8988T (cell line): ENCODE data around the gene GART.
"Not testable (repeated sequence)": the region's sequence is repeated elsewhere in the genome, so short reads cannot be mapped to it uniquely, and the experiment has no call there.

ENCODE experiments used
- DNase-seq: peaks from one replicate; pipeline ENCODE4 v3.0.0; 2011

The GART gene

DNA sequence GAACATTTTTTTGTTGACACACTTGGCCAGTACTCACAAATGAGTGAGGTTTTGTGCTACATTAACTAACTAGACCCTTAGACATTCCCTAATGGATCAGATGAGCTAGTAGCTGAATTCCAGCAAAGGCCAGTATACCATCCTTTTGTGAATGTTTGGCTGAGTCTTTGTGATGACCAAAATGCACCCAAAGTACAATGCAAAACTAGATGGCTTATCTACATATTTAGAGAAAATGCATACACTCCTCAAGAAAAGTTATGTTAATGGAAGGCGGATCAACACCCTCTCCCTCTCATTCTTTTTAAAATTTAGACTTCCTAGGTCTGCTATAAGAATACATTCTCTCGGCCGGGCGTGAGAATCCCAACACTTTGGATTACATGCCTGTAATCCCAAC lies 30.3 kb downstream of the GART start:
- no peak for DNase-seq

DNA sequence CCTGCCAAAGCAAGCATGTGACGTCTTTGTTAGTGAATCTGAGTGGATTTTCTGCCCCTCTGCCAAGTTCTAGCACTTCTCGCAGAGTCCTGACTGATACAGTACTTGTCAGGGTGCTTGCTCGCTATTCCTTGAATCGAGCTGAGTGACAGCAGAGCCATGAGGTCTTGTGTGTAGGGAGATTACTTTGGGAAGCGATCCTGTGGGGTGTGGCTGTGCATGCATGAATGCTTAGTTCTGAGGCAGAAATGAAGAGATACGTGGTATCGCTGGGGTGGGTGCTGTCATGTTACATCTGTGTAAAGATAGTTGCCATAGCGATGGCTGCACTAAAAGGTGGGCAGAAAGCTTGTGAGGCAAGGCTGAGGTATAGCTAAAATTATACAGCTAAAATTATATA lies 31.1 kb downstream of the GART start:
- DNase-seq, result no peak

DNA sequence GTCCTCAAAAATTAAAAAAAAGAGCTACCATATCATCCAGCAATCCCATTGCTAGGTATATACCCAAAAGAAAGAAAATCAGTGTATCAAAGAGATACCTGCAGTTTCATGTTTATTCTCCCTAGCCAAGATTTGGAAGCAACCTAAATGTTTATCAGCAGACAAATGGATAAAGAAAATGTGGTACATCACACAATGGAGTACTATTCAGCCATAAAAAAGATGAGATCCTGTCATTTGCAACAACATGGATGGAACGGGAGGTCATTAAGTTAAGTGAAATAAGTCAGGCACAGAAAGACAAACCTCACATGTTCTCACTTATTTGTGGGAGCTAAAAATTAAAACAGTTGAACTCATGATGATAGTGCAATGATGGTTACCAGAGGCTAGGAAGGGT lies 34.9 kb downstream of the GART start:
- not testable (repeated sequence) for DNase-seq

DNA sequence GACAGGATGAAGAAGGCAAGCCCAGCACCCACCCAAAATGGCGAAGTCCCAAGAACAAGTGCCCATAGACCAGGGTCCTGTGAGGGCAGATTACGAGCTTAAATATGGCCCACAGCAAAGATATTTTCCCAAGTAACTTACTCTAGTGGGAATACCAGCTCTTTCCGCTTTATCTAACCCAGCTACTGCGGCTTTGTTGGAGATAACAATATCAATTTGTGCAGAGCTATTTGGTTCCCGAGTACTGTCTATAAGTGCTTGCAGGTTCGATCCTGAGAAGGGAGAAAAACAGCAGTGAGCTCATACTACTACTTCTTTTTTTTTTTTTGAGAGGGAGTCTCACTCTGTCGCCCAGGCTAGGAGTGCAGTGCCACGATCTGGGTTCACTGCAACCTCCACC lies 36.1 kb downstream of the GART start:
- DNase-seq, result no peak

DNA sequence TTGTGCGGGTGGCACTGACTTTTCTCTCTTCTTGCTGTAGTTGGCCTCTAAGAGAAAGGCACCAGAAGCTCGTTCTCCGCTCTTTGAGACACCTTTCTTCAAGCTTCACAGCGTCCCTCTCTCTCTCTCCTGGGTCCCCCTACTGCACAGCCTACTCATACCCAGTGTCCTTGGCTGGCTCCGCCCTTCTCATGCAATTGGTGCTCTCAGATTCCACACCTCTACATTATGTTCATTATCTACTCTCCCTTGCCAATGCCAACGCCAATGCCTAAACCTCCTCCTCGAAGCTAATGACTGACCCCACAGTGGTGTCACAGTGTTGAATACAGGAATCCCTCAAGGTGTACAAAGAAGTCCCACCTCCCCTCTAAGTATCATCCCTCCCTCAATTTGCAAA lies 45.6 kb downstream of the GART start:
- no peak for DNase-seq

DNA sequence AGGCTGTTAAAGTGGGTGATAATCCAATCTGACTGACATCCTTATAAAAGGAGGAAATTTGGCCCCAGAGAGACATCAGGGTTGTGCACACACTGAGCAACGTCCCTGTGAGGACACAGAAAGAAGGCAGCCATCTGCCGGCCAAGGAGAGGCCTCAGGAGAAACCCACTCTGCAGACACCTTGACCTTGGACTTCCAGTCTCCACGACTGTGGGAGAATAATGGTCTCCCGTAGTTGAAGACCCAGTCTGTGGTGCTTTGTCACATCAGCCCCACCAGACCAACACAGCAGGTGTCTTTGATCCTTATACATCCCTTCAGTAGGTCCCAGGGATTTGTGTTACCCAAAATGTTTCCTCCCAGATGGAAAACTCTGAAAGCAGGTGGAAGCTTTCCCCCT lies 46.2 kb downstream of the GART start:
- DNase-seq, result no peak

DNA sequence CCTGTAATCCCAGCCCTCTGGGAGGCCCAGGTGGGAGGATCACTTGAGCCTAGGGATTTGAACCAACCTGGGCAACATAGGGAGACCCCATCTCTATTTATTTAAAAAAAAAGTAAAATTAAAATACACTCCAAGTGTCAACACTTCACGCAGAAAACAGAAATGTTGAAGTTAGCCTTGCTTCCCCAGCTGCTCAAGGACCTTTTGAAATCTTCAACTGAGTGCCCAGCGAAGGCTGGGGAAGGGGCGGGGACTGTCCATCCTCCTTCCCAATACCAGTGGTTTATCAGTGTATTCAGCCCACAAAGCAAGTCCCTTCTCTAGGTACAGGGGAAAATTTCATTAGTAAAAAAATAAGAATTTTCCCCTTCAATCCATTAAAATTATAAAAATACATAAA lies 48.2 kb downstream of the GART start:
- no peak for DNase-seq

DNA sequence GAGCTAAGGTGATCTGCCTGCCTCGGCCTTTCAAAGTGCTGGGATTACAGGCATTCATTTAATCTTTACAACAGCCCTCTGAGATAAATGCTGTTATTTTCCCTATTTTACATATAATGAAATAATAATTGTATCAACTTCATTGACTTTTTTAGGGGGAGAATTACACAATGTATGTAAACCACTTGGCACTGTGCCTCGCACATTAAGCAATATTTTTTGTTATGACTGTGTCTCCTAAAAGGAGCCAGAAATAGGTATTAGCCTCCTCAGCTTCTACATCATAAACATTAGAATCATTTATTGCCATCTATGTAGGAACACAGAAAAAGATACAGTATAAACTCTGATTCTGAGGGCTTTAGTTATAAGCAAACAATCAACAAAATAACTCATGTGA lies 49.3 kb downstream of the GART start:
- DNase-seq, result no peak

DNA sequence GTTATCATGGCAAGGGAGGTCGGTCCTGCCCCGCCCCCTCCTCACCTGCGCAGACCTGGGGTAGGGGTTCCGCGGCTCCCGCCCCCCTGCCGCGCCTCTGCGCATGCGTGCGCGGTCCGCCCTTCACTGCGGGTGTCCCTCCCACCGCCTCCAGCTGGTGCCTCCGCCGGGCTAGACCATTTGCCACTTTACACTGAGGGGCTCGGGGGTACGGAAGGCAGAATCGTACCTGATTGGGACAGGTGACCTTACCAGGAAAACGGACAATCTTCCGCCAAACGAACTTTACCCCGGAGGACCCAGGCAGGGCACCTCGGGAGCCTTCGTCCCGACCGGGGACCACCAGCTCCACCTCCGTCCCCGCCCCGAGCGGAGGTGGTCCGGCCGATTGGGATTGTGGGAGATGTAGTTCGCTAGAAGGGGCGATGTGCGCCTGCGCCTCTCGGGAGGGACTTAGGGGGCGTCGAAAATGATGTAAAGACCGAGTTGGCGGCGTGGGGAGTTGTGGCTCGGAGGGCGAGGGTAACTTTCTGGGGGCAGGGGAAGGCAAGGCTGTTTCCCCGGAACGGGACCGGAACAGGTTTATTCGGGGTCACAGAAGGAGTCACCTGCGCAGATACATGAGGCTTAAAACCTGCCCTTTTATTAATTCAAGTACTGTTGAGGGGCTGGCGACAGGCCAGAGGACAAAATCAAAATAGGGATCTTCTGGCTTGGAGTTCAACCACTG lies 50.4 kb downstream of the GART start, which contains the start of gene DNAJC28:
Gene DNAJC28 (minus strand): TSS at position 344 of the 730 bp plus-strand sequence. CDS start 2,323 bp downstream, outside the sequence.
- DNase-seq, result peak; percentile 61

DNA sequence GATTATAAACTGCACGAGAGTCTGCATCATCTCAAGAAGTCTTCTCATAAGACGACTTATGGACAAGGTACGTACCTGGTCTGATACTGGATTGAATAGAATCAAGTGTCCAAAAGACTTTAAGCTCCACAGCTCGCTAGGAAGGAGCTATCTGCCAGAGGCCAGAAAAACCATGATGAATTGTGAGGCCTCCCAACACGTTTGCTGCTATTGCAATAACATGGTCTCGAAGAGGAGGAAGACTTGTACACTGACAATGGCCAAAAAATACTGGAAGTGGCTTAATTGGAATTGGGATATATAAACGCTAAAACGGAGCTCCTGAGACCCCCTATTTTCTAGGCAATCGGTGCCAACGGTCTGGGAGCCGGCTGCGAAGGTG lies 50.9 kb downstream of the GART start:
- no peak for DNase-seq

DNA sequence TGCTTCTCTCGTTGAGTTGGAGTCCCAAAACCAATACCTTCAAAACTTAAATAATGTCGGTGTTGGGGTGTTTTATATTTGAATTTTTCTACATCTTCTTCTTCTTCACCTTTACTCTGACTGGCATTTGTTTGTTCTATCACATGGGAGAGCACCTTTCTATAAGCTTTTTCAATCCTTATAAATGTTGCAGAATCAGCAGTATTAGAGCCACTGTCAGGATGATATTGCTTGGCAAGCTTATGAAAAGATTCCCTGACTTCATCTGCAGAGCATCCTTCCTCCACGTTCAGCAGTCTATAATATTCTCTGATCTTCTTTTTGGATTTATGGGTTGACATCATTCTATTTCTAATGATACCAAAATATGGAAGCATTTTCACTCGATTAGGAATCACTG lies 53.0 kb downstream of the GART start:
- DNase-seq, result no peak

DNA sequence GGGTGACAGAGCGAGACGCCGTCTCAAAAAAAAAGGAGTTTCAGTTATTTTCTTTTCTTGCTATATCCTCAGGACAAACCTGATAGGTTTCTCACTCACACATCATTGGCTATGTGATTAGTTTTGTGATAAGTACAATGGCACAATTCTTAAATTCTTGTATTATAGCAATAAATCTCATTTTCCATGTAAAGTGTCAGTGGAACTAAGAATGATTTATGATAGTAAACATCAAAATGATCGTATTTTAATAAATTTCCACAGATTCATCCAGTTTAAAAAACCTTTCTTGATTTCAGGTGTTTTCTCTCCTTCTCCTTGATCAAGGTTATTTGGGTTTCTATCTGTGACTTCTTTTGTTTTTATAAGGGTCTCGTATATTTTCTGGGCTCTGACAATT lies 53.9 kb downstream of the GART start:
- no peak for DNase-seq

DNA sequence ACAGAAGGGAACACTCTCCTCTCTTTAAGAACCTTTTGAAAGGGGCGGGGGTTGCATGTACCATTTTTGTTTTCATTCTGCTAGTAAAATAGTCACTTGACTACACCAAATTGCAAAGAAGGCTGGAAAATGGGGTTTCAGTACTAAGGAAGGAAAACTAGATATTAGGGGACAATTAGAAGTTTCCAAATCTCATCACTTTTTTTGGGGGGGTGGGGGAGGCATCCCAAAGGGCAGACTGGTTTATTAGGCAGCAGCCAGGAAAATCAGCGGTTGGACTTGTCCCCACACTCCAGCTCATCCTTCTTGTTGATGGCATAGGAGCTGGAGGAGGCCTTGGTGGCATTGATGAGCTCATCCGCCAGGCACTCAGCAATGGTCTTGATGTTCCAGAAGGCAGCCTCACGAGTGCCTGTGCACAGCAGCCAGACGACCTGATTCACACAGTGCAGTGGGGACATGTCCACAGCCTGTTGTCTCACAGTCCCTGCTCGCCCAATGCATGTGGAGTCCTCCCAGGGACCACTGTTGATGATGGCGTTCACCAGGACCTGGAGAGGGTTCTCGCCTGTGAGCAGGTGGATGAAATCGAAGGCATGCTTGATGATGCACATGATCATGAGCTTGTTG lies 60.5 kb downstream of the GART start:
- no peak for DNase-seq

DNA sequence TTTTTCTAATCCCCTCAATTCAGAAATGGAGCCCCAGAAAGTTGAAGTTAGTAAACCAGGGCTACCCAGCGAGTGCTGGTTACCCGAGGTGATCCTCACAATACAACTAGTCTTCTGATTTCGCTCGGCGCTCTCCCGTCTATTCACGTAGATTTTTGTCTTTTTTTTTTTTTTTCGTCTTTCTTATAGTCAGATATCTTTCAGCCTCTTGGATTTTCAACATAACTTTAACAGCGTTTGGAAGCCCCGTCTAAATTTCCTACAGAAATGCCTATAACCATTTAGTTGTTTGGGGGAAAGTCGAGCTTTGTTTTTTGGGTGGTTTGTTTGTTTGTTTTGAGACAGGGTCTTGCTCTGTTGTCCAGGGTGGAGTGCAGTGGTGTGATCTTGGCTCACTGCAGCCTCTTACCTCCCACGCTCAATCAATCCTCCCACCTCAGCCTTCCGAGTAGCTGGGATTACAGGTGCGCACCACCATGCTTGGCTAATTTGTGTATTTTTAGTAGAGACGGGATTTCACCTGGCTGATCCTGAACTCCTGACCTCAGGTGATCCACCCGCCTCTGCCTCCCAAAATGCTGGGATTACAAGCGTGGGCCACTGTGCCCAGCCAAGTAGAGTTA lies 61.3 kb downstream of the GART start:
- no peak for DNase-seq

DNA sequence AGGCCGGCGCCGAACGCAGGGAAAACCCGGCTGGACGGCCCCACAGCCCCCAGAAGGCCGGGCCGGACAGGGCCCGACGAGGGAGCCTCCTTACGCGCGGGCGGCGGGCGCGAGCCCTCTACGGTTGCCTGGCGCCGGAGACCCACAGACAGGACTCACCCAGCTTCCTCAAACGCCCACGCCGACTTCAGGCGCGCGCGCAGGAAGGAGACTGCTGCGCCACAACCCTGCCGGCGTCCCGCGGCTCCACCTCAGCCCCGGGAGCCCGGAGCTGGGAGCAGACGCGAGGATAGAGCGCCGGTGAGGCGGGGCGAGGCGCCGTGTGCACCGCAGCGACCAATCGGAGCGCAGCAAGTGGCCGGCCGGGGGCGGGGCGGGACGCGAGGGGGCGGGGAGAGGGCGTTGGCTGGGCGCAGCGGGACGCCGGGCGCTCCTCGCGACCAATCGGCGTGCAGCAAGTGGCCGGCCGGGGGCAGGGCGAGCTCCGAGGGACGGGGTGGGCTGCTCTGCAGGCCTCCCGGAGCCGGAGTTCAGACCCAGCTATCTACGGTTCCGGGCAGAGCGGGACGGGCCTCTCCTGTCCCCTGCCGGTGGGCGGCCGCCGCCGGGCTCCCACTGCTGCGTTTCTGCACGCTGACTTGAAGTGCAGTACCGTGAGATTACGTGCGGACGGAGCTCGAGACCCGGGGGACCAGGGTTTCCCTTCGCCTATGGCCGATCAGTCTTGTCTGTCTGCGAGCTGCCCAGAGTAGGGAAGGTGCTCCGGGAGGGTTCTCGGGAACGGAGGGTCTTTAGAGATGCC lies 62.0 kb downstream of the GART start, which contains the start of gene TMEM50B:
Gene TMEM50B (minus strand): TSS at position 296 of the 802 bp plus-strand sequence. CDS start 11,089 bp downstream, outside the sequence.
- peak; percentile 67 for DNase-seq

DNA sequence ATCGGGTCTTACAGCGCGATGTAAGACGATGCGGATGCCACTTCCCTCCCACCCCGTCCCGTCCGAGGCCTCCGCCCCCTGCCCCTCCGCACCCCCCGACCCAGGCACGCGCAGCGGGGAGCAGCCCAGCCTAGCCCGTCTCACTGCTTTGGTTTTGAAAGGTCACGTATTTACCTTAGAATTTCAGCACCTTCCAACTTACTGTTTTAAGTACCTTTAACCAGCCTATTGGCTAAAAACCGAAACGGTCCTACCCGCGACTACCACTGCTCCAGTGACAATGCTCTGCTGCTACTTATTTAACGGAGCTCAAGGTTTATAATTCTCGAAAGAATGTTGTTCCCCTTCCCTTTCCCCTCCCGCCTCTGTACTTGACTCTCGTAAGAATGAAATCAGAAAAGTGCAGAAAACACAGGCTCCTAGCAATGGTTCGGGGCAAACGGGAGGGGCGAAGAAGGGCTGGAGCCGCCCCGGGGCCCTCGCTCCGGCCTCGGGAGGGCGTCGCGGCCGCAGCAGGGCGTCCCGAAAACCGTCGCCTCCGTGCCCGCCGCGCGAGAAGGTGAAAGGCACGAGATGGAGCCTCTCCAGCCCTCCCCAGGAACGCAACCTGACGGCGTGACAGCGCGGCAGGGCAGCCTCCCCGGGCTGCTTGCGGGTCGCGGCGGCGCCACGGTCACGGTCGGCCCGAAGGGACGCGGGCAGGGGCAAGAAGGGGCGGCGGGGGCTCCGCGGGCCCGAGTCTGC lies 62.8 kb downstream of the GART start:
- DNase-seq, result no peak

DNA sequence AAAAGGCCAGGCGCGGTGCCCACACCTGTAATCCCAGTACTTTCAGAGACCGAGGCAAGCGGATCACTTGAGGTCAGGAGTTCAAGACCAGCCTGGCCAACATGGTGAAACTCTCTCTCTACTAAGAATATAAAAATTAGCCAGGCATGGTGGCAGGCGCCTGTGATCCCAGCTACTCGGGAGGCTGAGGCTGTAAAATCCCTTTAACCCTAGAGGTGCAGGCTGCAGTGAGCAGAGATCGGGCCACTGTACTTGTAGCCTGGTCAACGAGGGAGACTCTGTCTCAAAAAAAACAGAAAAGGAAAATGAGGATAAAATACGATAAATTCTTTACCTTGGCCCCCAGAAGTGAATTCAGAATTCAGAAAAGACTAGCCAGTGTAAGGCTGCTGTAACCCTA lies 63.7 kb downstream of the GART start:
- DNase-seq, result no peak

DNA sequence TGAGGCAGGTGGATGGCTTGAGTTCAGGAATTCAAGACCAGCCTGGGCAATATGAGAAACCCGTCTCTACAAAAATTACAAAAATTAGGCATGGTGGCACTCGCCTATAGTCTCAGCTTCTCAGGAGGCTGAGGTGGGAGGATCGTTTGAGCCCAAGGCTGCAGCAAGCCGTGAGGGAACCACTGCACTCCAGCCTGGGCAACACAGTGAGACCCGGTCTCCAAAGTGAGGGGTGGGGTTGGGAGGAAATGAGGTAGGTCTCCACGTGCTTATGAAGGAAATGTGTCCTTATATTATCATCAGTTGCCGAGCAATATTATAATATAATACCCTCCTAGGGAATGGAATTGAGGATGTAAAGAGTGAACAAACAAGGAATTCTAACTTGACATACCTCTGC lies 64.9 kb downstream of the GART start:
- DNase-seq, result no peak

DNA sequence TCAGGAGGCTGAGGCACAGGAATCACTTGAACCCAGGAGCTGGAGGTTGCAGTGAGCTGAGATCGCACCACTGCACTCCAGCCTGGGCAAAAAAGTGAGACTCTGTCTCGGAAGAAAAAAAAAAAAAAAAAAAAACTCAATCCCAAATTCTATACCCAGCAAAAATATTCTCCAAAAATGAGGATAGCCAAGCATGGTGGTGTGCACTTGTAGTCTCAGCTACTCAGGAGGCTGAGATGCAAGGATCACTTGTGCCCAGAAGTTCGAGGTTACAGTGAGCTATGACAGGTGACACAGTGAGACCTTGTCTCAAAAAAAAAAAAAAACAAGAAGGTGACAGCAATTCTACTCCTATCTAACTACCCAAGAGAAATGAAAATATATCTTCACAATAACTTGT lies 68.6 kb downstream of the GART start:
- no peak for DNase-seq

DNA sequence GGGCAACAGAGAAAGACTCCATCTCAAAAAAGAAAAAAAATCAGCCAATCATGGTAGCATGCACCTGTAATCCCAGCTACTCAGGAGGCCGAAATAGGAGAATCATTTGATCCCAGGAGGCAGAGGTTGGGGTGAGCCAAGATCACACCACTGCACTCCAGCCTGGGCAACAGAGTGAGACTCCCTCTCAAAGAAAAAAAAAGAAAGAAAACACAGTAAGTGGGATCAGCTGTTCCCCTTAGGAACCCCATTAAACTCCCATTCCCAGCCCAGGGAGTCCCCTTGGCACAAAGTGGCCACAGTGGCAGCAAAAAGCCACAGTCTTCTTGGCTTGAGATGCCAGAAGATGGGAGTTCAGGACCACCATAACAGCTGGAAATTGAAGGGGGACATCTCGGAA lies 71.2 kb downstream of the GART start:
- DNase-seq, result no peak

DNA sequence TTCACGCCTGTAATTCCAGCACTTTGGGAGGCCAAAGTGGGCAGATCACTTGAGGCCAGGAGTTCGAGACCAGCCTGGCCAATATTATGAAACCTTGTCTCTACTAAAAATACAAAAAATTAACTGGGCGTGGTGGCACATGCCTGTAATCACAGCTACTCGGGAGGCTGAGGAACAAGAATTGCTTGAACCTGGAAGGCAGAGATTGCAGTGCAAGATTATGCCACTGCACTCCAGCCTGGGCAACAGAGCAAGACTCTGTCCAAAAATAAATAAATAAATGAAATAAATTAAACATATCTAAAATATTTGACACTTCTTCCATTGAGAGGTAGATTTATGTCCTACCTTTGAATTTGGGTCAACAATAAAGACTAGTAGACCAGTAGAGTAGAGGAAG lies 72.7 kb downstream of the GART start:
- DNase-seq, result not testable (repeated sequence)

DNA sequence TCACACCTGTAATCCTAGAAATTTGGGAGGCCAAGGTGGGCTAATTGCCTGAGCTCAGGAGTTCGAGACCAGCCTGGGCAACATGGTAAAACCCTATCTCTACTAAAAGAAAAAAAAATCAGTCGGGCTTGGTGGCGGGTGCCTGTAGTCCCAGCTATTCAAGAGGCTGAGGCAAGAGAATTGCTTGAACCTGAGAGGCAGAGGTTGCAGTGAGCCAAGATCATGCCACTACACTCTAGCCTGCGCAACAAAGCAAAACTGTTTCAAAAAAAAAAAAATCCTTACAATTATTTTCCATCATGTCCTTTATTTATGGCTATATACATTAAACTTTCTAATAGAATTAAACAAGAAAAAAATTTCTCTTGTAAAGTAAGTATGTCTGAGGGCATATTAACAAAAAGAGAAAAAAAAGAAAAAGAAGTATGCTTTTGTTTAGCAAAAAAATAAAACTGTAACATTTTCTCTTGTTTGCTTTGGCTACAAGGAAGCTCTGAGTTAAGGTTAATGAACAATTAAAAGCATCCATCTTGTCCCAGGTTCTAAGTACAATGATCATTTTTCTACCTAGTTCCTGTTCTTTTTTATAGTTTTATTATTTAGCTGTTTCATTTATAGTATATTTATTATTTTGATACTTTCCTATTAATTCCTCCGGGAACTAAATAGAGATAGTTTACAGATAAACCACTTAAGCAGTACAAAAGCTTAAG lies 80.2 kb downstream of the GART start:
- DNase-seq, result no peak
